Choroid plexus epithelial cell (primary cell): Measurements from ENCODE around the gene RBBP8NL.
A peak's percentile ranks its signal among the peaks of the same experiment; 100 is the strongest.

Experiments
- DNase-seq: peaks from one replicate; pipeline ENCODE4 v3.0.0-alpha.2; 2010; ENCODE audit warnings: low read depth
- H3K4me3 ChIP-seq: 2 replicates; pipeline ENCODE4 v1.5.1; 2011; ENCODE audit warnings: low read depth, mild to moderate bottlenecking, control low read depth, low read length, moderate library complexity
- CTCF ChIP-seq: conservative IDR thresholded peaks from 2 replicates; pipeline ENCODE4 v1.5.1; 2011; ENCODE audit warnings: low read depth, mild to moderate bottlenecking, control low read depth, inconsistent platforms, low read length, moderate library complexity

RBBP8NL gene

GRCh38 chr20:62444286-62444685, 16.9 kb upstream of the RBBP8NL start:
- TF ChIP-seq CTCF, result no peak
- no peak for DNase-seq

GRCh38 chr20:62441987-62442539, 14.7 kb upstream of the RBBP8NL start:
- H3K4me3 ChIP-seq, result no peak overlapping the region
- no peak for TF ChIP-seq CTCF
- no peak for DNase-seq

More at GRCh38 chr20:62444286-62444685, 16.9 kb upstream of the RBBP8NL start:
- no peak overlapping the region for H3K4me3 ChIP-seq

- no peak for DNase-seq
- no peak overlapping the region for H3K4me3 ChIP-seq
- TF ChIP-seq CTCF, result no peak
Measured at GRCh38 chr20:62439218-62439617, 11.9 kb upstream of the RBBP8NL start.

- no peak for TF ChIP-seq CTCF
Measured at GRCh38 chr20:62437927-62438326, 10.6 kb upstream of the RBBP8NL start.

DNA sequence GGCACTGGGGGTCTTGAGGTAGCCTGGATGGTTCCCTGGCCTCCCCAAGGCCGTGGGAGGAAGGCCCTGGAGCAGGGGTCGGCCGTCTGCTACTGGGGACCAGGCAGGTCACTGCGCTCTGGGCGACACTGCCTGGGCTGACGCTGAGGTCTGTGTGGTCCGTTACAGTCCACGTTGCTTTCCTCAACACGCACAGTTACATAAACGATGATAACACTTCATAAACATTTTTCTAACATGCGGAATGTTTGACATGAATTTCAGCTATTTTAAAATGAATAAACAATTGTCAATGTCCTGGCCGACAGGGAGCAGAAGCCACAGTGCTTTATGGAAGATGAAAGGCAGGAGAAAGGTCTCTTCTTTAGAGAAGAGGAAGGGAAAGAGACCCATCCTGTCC, 10.2 kb upstream of the RBBP8NL start:
- TF ChIP-seq CTCF, result no peak
- peak; percentile 6 for DNase-seq
- no peak overlapping the region for H3K4me3 ChIP-seq

More at GRCh38 chr20:62437927-62438326, 10.6 kb upstream of the RBBP8NL start:
- no peak overlapping the region for H3K4me3 ChIP-seq
- no peak for DNase-seq

GRCh38 chr20:62436692-62437091, 9.4 kb upstream of the RBBP8NL start:
- DNase-seq, result no peak
- TF ChIP-seq CTCF, result no peak
- H3K4me3 ChIP-seq, result no peak overlapping the region
